ENCODE data around the gene RAD21L1. TPM values are rescaled to one million over a fixed set of nuclear protein-coding genes. Genes with fewer than 3 reads are reported as not detected.

RAD21L1 gene
- polyA plus RNA-seq, 1 donor from 2014 or later, result not detected

- H3K9ac ChIP-seq (ENCODE audit: low read length), result no peak overlapping the region
- H3K9me2 ChIP-seq (ENCODE audit: insufficient read depth, low read length), result no peaks in the 10 kb centered on the region
- peak overlapping the region; percentile 79 for H3K4me3 ChIP-seq (ENCODE audit: low read length)
- H3F3A ChIP-seq (ENCODE audit: insufficient read depth, low read length, poor library complexity, severe bottlenecking), result peaks cover under 1% of the 10 kb centered on the region
- no peaks in the 10 kb centered on the region for H4K20me1 ChIP-seq (ENCODE audit: insufficient read depth)
- no peak overlapping the region for H3K27ac ChIP-seq (ENCODE audit: low read length)
- H2AFZ ChIP-seq (ENCODE audit: low read depth, low read length), result no peak overlapping the region
- H3K27me3 ChIP-seq (ENCODE audit: insufficient read depth, low read depth, low read length), result peaks cover 8% of the 10 kb centered on the region
- no peak overlapping the region for H3K4me2 ChIP-seq (ENCODE audit: low read length)
- no peak for TF ChIP-seq REST (IDR thresholded peaks at IDR 0.05; ENCODE audit: borderline replicate concordance)
- TF ChIP-seq EP300 (conservative IDR thresholded peaks at IDR 0.05; ENCODE audit: poor library complexity, severe bottlenecking), result no peak
- TF ChIP-seq SMC3 (conservative IDR thresholded peaks at IDR 0.05; ENCODE audit: poor library complexity), result no peak
- TF ChIP-seq TAF1 (IDR thresholded peaks at IDR 0.05; ENCODE audit: low read depth), result no peak
- TF ChIP-seq, protein P1, sequence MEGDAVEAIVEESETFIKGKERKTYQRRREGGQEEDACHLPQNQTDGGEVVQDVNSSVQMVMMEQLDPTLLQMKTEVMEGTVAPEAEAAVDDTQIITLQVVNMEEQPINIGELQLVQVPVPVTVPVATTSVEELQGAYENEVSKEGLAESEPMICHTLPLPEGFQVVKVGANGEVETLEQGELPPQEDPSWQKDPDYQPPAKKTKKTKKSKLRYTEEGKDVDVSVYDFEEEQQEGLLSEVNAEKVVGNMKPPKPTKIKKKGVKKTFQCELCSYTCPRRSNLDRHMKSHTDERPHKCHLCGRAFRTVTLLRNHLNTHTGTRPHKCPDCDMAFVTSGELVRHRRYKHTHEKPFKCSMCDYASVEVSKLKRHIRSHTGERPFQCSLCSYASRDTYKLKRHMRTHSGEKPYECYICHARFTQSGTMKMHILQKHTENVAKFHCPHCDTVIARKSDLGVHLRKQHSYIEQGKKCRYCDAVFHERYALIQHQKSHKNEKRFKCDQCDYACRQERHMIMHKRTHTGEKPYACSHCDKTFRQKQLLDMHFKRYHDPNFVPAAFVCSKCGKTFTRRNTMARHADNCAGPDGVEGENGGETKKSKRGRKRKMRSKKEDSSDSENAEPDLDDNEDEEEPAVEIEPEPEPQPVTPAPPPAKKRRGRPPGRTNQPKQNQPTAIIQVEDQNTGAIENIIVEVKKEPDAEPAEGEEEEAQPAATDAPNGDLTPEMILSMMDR (IDR thresholded peaks at IDR 0.05; ENCODE audit: poor library complexity, severe bottlenecking), result no peak
- no peak for TF ChIP-seq MXI1 (conservative IDR thresholded peaks at IDR 0.05; ENCODE audit: poor library complexity, severe bottlenecking)
- TF ChIP-seq RAD21 (conservative IDR thresholded peaks at IDR 0.05), result no peak
- TF ChIP-seq EZH2 (IDR thresholded peaks at IDR 0.05; ENCODE audit: borderline replicate concordance, insufficient read depth, low read length, poor library complexity, severe bottlenecking), result no peak
- no peak for TF ChIP-seq POLR2AphosphoS5 (IDR thresholded peaks at IDR 0.05)
- no peaks in the 10 kb centered on the region for H3K36me3 ChIP-seq (ENCODE audit: insufficient read depth, low read length)
- no peaks in the 10 kb centered on the region for H3K9me3 ChIP-seq (ENCODE audit: low read length)
- no peaks in the 10 kb centered on the region for H3K79me2 ChIP-seq (replicated peaks; ENCODE audit: insufficient read depth, low read length)
These were observed 42.7 kb upstream of the RAD21L1 start for GRCh38 chr20:1183153-1183552.

DNA sequence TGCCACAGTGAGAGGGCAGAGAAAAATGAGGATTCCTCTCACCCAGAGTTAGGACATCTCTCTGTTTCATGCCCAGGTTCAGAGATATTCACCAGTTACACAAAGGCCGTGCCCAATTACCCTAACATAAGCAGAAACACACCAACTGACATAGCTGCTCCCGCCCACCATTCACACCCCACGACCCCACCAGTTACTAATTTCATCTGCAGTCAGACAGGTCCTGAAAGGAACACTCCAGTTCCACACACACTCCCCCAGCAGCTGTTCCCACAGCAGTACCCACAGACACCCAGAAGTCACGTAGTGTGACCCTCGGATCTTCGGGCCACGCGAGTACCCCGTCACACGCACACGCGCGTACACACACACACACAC lies 41.6 kb upstream of the RAD21L1 start:
- Histone ChIP-seq H4K20me1 (ENCODE audit: insufficient read depth) (no peaks in the 10 kb centered on the region), H3K9ac (ENCODE audit: low read length) (peak overlapping the region; percentile 65), H3K36me3 (ENCODE audit: insufficient read depth, low read length) (no peaks in the 10 kb centered on the region), H3K4me3 (ENCODE audit: low read length) (peak overlapping the region; percentile 79), H3K9me3 (ENCODE audit: low read length) (no peaks in the 10 kb centered on the region), H3K79me2 (replicated peaks; ENCODE audit: insufficient read depth, low read length) (no peaks in the 10 kb centered on the region), H2AFZ (ENCODE audit: low read depth, low read length) (peak overlapping the region; percentile 21), H3K27me3 (ENCODE audit: insufficient read depth, low read depth, low read length) (peaks cover 8% of the 10 kb centered on the region), H3K27ac (ENCODE audit: low read length) (no peak overlapping the region), H3K4me2 (ENCODE audit: low read length) (peak overlapping the region; percentile 73), H3F3A (ENCODE audit: insufficient read depth, low read length, poor library complexity, severe bottlenecking) (no peaks in the 10 kb centered on the region), H3K9me2 (ENCODE audit: insufficient read depth, low read length) (no peaks in the 10 kb centered on the region)
- no peak for TF ChIP-seq EZH2 (IDR thresholded peaks at IDR 0.05; ENCODE audit: borderline replicate concordance, insufficient read depth, low read length, poor library complexity, severe bottlenecking)
- no peak for TF ChIP-seq EP300 (conservative IDR thresholded peaks at IDR 0.05; ENCODE audit: poor library complexity, severe bottlenecking)
- TF ChIP-seq RAD21 (conservative IDR thresholded peaks at IDR 0.05), result no peak
- no peak for TF ChIP-seq SMC3 (conservative IDR thresholded peaks at IDR 0.05; ENCODE audit: poor library complexity)
- no peak for TF ChIP-seq TAF1 (IDR thresholded peaks at IDR 0.05; ENCODE audit: low read depth)
- no peak for TF ChIP-seq MXI1 (conservative IDR thresholded peaks at IDR 0.05; ENCODE audit: poor library complexity, severe bottlenecking)
- no peak for TF ChIP-seq REST (IDR thresholded peaks at IDR 0.05; ENCODE audit: borderline replicate concordance)
- TF ChIP-seq POLR2AphosphoS5 (IDR thresholded peaks at IDR 0.05), result no peak
- TF ChIP-seq, protein P1 (IDR thresholded peaks at IDR 0.05; ENCODE audit: poor library complexity, severe bottlenecking), result no peak

Measured in neural cell (in vitro differentiated cells).